DND-41 (cell line): ENCODE results near the gene VSIG8.

ENCODE experiments used
- CTCF ChIP-seq: IDR thresholded peaks from 2 replicates; pipeline ENCODE4 v1.5.1; 2012; ENCODE audit warnings: borderline replicate concordance, low read length, moderate library complexity, mild to moderate bottlenecking; ENCODE audit not compliant: poor library complexity, severe bottlenecking; ENCODE audit errors: extremely low read depth
- EZH2 ChIP-seq: IDR thresholded peaks from 3 replicates; pipeline ENCODE4 v1.6.1; 2012; ENCODE audit warnings: borderline replicate concordance, low read depth, mild to moderate bottlenecking, moderate library complexity, low read length, inconsistent platforms; ENCODE audit not compliant: severe bottlenecking

GRCh38 chr1:159864262-159864661, 1.8 kb upstream of the VSIG8 start:
- TF ChIP-seq CTCF (no peak), EZH2 (no peak)
